Keratinocyte (primary cell): ENCODE results near the gene RNF112. TPM values are rescaled to one million over a fixed set of nuclear protein-coding genes. Genes with fewer than 3 reads are reported as not detected.

Source experiments
- DNase-seq: peaks from one replicate; pipeline ENCODE4 v3.0.0-alpha.2; 2011; ENCODE audit warnings: low read depth, missing footprints, low spot score
- FAIRE-seq: peaks from 2 replicates; lab custom pipeline; 2011; peaks lifted over from hg19 to GRCh38; lab: Jason Lieb, UNC
- H2AFZ ChIP-seq: 2 replicates; pipeline ENCODE4 v1.6.0; 2012; ENCODE audit warnings: low read length, control low read depth, inconsistent platforms; ENCODE audit not compliant: control insufficient read depth
- H3K27ac ChIP-seq: 2 replicates; pipeline ENCODE4 v1.5.1; 2011; ENCODE audit warnings: low read length; ENCODE audit not compliant: control insufficient read depth, insufficient read depth
- H3K27me3 ChIP-seq: 3 replicates; pipeline ENCODE4 v1.6.0; 2011; ENCODE audit warnings: low read length; ENCODE audit not compliant: control insufficient read depth, insufficient read depth; ENCODE audit errors: extremely low read depth
- H3K36me3 ChIP-seq, 2 experiments: 2 replicates in 1 of 2; 3 replicates in 1 of 2; pipeline ENCODE4 v1.5.1; 2011; ENCODE audit warnings: low read length in 2 of 2, mild to moderate bottlenecking in 1 of 2; ENCODE audit not compliant: control insufficient read depth in 2 of 2, insufficient read depth in 2 of 2; ENCODE audit errors: extremely low read depth in 1 of 2
- H3K4me1 ChIP-seq: 3 replicates; pipeline ENCODE4 v1.5.1; 2011; ENCODE audit warnings: low read length; ENCODE audit not compliant: control insufficient read depth, insufficient read depth; ENCODE audit errors: extremely low read depth
- H3K4me2 ChIP-seq: 3 replicates; pipeline ENCODE4 v1.6.0; 2011; ENCODE audit warnings: low read depth, low read length; ENCODE audit not compliant: control insufficient read depth, insufficient read depth; ENCODE audit errors: extremely low read depth
- H3K4me3 ChIP-seq, 3 experiments: fragments of 200-600 bp in 1 of 3; sonication (generic) in 1 of 3; 2 replicates in 2 of 3; 3 replicates in 1 of 3; pipeline ENCODE4 v1.5.1; 2011 to 2016; ENCODE audit warnings: low read length in 3 of 3, mild to moderate bottlenecking in 3 of 3, control low read depth in 2 of 3, inconsistent platforms in 1 of 3, low read depth in 1 of 3, mixed read lengths in 1 of 3, mixed run types in 1 of 3, moderate library complexity in 1 of 3; ENCODE audit not compliant: control insufficient read depth in 2 of 3, insufficient read depth in 2 of 3; ENCODE audit errors: extremely low read depth in 1 of 3
- H3K79me2 ChIP-seq: 2 replicates; pipeline ENCODE4 v1.6.0; 2012; ENCODE audit warnings: low read length; ENCODE audit not compliant: control insufficient read depth, insufficient read depth
- H3K9ac ChIP-seq: 3 replicates; pipeline ENCODE4 v1.6.0; 2011; ENCODE audit warnings: low read length; ENCODE audit not compliant: control insufficient read depth, insufficient read depth; ENCODE audit errors: extremely low read depth
- H3K9me1 ChIP-seq: 3 replicates; pipeline ENCODE4 v1.6.0; 2011; ENCODE audit warnings: low read length; ENCODE audit not compliant: control insufficient read depth, insufficient read depth; ENCODE audit errors: extremely low read depth
- H3K9me3 ChIP-seq: 2 replicates; pipeline ENCODE4 v1.5.1; 2012; ENCODE audit warnings: low read depth, low read length; ENCODE audit not compliant: control insufficient read depth
- H4K20me1 ChIP-seq: 3 replicates; pipeline ENCODE4 v1.6.0; 2011; ENCODE audit warnings: low read length; ENCODE audit not compliant: control insufficient read depth, insufficient read depth; ENCODE audit errors: extremely low read depth
- CTCF ChIP-seq, 3 experiments: IDR thresholded peaks in 1 of 3; conservative IDR thresholded peaks in 1 of 3; optimal IDR thresholded peaks in 1 of 3; 2 replicates in 2 of 3; 3 replicates in 1 of 3; pipeline versions ENCODE3 to v1.5.1; 2011; ENCODE audit warnings: low read length in 3 of 3, mild to moderate bottlenecking in 3 of 3, moderate library complexity in 2 of 3, control low read depth in 1 of 3, inconsistent platforms in 1 of 3; ENCODE audit not compliant: insufficient read depth in 2 of 3; ENCODE audit errors: extremely low read depth in 1 of 3
- EZH2 ChIP-seq: IDR thresholded peaks from one replicate; pipeline ENCODE4 v1.6.1; 2012; ENCODE audit warnings: inconsistent platforms, mild to moderate bottlenecking, low read length, moderate library complexity
- dilution Hi-C: fragments of 300-500 bp; cut with MboI; formaldehyde crosslinking; loops from one replicate; pipeline ENCODE4 v1.7.0; 2020; ENCODE audit warnings: low sequenced_read_pairs; ENCODE audit not compliant: extremely low pct_ligation_motif_present
- polyA plus RNA-seq, 5 experiments: library from polyadenylated mRNA; depleted of rRNA in 3 of 5; stranded (reverse) in 3 of 5; stranded (forward) in 1 of 5; unstranded in 1 of 5; fragments of >200 nt; gene quantifications; 1 replicate in 1 of 5; 2 replicates in 3 of 5; 3 replicates in 1 of 5; pipeline versions ENCODE4 v1.2.1 to v1.2.3, GENCODE V29; 2011 to 2012; ENCODE audit warnings: missing spikeins in 2 of 5, low read depth in 1 of 5, low replicate concordance in 1 of 5

RNF112 gene
- polyA plus RNA-seq, 1 donor (not counting 4 experiments of a cell fraction or from before 2014, with no cell fraction given) = 0.05 TPM

GRCh38 chr17:19415311-19415710 lies 4.3 kb downstream of the RNF112 start:
- Histone ChIP-seq H3K9me3 (no peaks in the 10 kb centered on the region), H3K9me1 (no peaks in the 10 kb centered on the region), H3K36me3 (no peaks in the 10 kb centered on the region), H3K4me3 (no peak overlapping the region), H2AFZ (no peak overlapping the region), H4K20me1 (no peaks in the 10 kb centered on the region), H3K4me1 (peaks cover under 1% of the 10 kb centered on the region), H3K27me3 (peaks cover 11% of the 10 kb centered on the region), H3K4me2 (no peak overlapping the region), H3K9ac (no peak overlapping the region), H3K79me2 (no peaks in the 10 kb centered on the region), H3K27ac (no peak overlapping the region)
- DNase-seq (no peak), FAIRE-seq (no peak)
- dilution Hi-C loops = no loop called here
- no peak for TF ChIP-seq CTCF (optimal IDR thresholded peaks at IDR 0.05 in 1 of 3, IDR thresholded peaks at IDR 0.05 in 1 of 3, conservative IDR thresholded peaks at IDR 0.05 in 1 of 3; ENCODE audit: extremely low read depth in 1 of 3, insufficient read depth in 2 of 3, low read length in 3 of 3)
- TF ChIP-seq EZH2 = no peak

GRCh38 chr17:19415806-19416775 lies 5.1 kb downstream of the RNF112 start:
- H3K4me1 ChIP-seq = no peaks in the 10 kb centered on the region
- H4K20me1 ChIP-seq = no peaks in the 10 kb centered on the region
- H3K27me3 ChIP-seq = peaks cover 11% of the 10 kb centered on the region
- dilution Hi-C loops = no loop called here
- no peak overlapping the region for H3K9ac ChIP-seq
- H3K4me2 ChIP-seq = no peak overlapping the region
- H2AFZ ChIP-seq = no peak overlapping the region
- no peak overlapping the region for H3K4me3 ChIP-seq
- no peak for FAIRE-seq
- no peak overlapping the region for H3K27ac ChIP-seq
- no peaks in the 10 kb centered on the region for H3K9me1 ChIP-seq
- no peaks in the 10 kb centered on the region for H3K9me3 ChIP-seq
- no peak for DNase-seq
- no peak for TF ChIP-seq CTCF (optimal IDR thresholded peaks at IDR 0.05 in 1 of 3, IDR thresholded peaks at IDR 0.05 in 1 of 3, conservative IDR thresholded peaks at IDR 0.05 in 1 of 3; ENCODE audit: extremely low read depth in 1 of 3, insufficient read depth in 2 of 3, low read length in 3 of 3)
- TF ChIP-seq EZH2 = no peak
- no peaks in the 10 kb centered on the region for H3K79me2 ChIP-seq
- H3K36me3 ChIP-seq = no peaks in the 10 kb centered on the region
